Neural progenitor cell (in vitro differentiated cells): ENCODE measurements around the gene EIF3D.
A peak's percentile ranks its signal among the peaks of the same experiment; 100 is the strongest.

Experiments
- CTCF ChIP-seq: fragments of 200-600 bp; sonication (generic); IDR thresholded peaks from 2 replicates; pipeline ENCODE4 v1.5.1; 2017; ENCODE audit warnings: antibody characterized with exemption, mild to moderate bottlenecking
- EZH2 ChIP-seq: fragments of 200-600 bp; sonication (generic); IDR thresholded peaks from 2 replicates; pipeline ENCODE4 v1.6.1; 2017; ENCODE audit warnings: antibody characterized with exemption, mild to moderate bottlenecking, moderate library complexity
- EZH2phosphoT487 ChIP-seq: fragments of 200-600 bp; sonication (generic); IDR thresholded peaks from 2 replicates; pipeline ENCODE4 v1.6.1; 2017; ENCODE audit warnings: antibody characterized with exemption

- TF ChIP-seq CTCF: peak; percentile 85
- TF ChIP-seq EZH2: no peak
- TF ChIP-seq EZH2phosphoT487: no peak
Measured at GRCh38 chr22:36486619-36487384, 42.2 kb downstream of the EIF3D start.
